SU-DHL-6 (cell line): ENCODE measurements around the gene UBE2F.

Experiments used
- EZH2phosphoT487 ChIP-seq: fragments of 200-600 bp; sonication (generic), shearing (Covaris generic); conservative IDR thresholded peaks from 2 replicates; pipeline ENCODE4 v1.6.1; 2018; ENCODE audit warnings: mild to moderate bottlenecking, antibody characterized with exemption, low read length, moderate library complexity, mixed read lengths
- TF ChIP-seq, protein P1 (sequence below): fragments of 200-600 bp; sonication (generic); IDR thresholded peaks from one replicate; pipeline ENCODE4 v1.5.1; 2017; ENCODE audit warnings: antibody characterized with exemption, mild to moderate bottlenecking, low read length, moderate library complexity; ENCODE audit not compliant: insufficient read depth, poor library complexity, severe bottlenecking

DNA sequence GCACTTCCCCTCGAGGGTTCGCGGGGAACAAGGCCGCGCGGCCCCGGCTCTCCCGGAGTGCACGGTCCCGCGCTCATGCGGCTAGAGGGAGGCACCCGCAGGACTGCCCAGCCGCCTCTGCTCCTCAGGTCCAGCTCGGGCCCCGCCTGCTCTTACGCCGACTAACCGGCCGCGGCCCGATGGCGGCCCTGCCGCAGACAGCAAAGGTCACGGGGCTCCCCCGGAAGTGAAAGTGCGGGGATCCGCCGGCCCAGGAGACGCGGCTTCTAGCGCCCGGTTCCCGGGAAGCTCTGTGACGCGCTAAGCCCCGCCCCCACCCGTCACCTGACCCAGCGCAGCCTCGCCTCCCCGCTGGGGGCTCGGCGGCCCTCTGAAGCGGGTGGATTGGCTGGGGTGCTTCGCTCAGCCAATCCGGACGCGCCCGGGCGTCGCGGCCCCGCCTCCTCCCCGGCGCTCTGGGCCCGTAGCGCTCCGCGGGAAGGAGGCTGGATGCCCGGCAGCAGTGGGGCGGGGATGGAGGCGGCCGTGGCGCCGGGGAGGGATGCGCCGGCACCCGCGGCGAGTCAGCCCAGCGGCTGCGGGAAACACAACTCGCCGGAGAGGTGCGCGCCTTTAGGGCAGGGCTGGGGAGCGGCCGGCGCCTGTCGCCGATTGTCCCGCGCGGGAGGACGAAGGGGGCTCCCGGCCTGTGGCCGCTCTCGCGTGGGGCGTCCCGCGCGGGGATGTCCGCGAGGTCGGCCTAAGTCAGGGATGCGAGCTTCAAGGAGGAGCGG is 93.9 kb downstream of the UBE2F start, which contains the start of gene SCLY:
- TF ChIP-seq, protein P1, sequence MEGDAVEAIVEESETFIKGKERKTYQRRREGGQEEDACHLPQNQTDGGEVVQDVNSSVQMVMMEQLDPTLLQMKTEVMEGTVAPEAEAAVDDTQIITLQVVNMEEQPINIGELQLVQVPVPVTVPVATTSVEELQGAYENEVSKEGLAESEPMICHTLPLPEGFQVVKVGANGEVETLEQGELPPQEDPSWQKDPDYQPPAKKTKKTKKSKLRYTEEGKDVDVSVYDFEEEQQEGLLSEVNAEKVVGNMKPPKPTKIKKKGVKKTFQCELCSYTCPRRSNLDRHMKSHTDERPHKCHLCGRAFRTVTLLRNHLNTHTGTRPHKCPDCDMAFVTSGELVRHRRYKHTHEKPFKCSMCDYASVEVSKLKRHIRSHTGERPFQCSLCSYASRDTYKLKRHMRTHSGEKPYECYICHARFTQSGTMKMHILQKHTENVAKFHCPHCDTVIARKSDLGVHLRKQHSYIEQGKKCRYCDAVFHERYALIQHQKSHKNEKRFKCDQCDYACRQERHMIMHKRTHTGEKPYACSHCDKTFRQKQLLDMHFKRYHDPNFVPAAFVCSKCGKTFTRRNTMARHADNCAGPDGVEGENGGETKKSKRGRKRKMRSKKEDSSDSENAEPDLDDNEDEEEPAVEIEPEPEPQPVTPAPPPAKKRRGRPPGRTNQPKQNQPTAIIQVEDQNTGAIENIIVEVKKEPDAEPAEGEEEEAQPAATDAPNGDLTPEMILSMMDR: no peak
- no peak for TF ChIP-seq EZH2phosphoT487
